Esophagus (tissue), 2 donors: ENCODE results near the gene PEX12. TPM values are rescaled to one million over a fixed set of nuclear protein-coding genes. Genes with fewer than 3 reads are reported as not detected.
"Not testable (repeated sequence)": the region's sequence is repeated elsewhere in the genome, so short reads cannot be mapped to it uniquely, and the experiment has no call there.

Experiments used
- H3K27ac ChIP-seq, 2 donors: one replicate each; pipeline ENCODE4 v1.5.1; 2013; ENCODE audit warnings: low read depth in 2 of 2, mild to moderate bottlenecking in 2 of 2, inconsistent platforms in 1 of 2, low read length in 1 of 2, moderate library complexity in 1 of 2
- H3K27me3 ChIP-seq, 2 donors: one replicate each; pipeline ENCODE4 v1.6.1; 2013; ENCODE audit warnings: low read length in 2 of 2, control low read depth in 1 of 2, mild to moderate bottlenecking in 1 of 2; ENCODE audit not compliant: insufficient read depth in 2 of 2, control insufficient read depth in 1 of 2
- H3K36me3 ChIP-seq, 2 donors: one replicate each; pipeline ENCODE4 v1.6.1; 2013; ENCODE audit warnings: low read length in 1 of 2; ENCODE audit not compliant: control insufficient read depth in 2 of 2, insufficient read depth in 2 of 2
- H3K4me1 ChIP-seq, 2 donors: one replicate each; pipeline ENCODE4 v1.6.1; 2013; ENCODE audit warnings: low read length in 1 of 2; ENCODE audit not compliant: control insufficient read depth in 2 of 2, insufficient read depth in 2 of 2
- H3K4me3 ChIP-seq, 2 donors: one replicate each; pipeline ENCODE4 v1.5.1; 2013; ENCODE audit warnings: low read length in 2 of 2, mild to moderate bottlenecking in 2 of 2, low read depth in 1 of 2, moderate library complexity in 1 of 2
- H3K9me3 ChIP-seq, 2 donors: one replicate each; pipeline ENCODE4 v1.6.1; 2013; ENCODE audit warnings: mild to moderate bottlenecking in 2 of 2, low read depth in 1 of 2, low read length in 1 of 2, moderate library complexity in 1 of 2; ENCODE audit not compliant: control insufficient read depth in 2 of 2, insufficient read depth in 1 of 2
- WGBS, 2 donors: extraction: QIAGEN DNeasy Blood & Tissue Kit; methylation state at CpG; one replicate each; pipeline ENCODE4 v1.1.7; 2013; 5-methylcytosine and 5-hydroxymethylcytosine counted together
- polyA plus RNA-seq, 2 donors: library from polyadenylated mRNA; stranded (reverse); fragments of 200-250 nt; gene quantifications; one replicate each; pipeline ENCODE4 v1.2.3, GENCODE V29; 2013
- donor health status: healthy with polysubstance abuse.
- donor health status: Bipolar disorder and iron deficiency.

PEX12 gene
- polyA plus RNA-seq, 2 donors, result 2.4 TPM

- no peaks in the 10 kb centered on the region for H3K27me3 ChIP-seq
- H3K36me3 ChIP-seq, result no peaks in the 10 kb centered on the region
- H3K27ac ChIP-seq, result no peak overlapping the region
- H3K4me3 ChIP-seq, result no peak overlapping the region
- WGBS, 2 donors, result 76 to 83% methylated on average over 1 of the region's 1 CpG
- no peaks in the 10 kb centered on the region for H3K4me1 ChIP-seq
- no peaks in the 10 kb centered on the region for H3K9me3 ChIP-seq
These were observed 5.7 kb upstream of the PEX12 start for GRCh38 chr17:35584061-35584460.

GRCh38 chr17:35578929-35579432 lies 610 bp upstream of the PEX12 start:
- Histone ChIP-seq H3K4me1 (no peaks in the 10 kb centered on the region), H3K36me3 (no peaks in the 10 kb centered on the region), H3K27me3 (no peaks in the 10 kb centered on the region), H3K4me3 (peak overlapping the region; percentile 71 to 76), H3K27ac (peak overlapping the region; percentile 84 to 85), H3K9me3 (no peaks in the 10 kb centered on the region)
- WGBS, 2 donors, result 3% methylated on average over 11 of the region's 11 CpGs

DNA sequence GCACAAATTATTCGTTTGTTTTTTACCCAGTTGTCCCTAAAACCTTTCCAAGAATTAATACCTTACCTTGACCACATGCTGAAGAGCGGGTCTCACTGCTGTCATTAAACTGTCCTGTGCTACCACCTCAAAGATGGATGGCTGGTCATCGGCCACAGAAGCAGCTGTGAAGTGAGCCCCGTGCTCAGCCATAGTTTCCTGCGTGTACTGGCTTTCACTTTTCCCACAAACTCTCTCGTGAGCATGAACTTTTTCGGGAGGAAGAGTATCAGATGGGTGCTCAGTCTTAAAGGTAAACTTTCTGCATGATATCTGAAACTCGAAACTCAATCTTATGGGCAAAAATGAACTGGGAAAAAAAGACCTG lies 558 bp downstream of the PEX12 start:
- H3K4me1 ChIP-seq, result no peaks in the 10 kb centered on the region
- no peaks in the 10 kb centered on the region for H3K27me3 ChIP-seq
- no peaks in the 10 kb centered on the region for H3K36me3 ChIP-seq
- H3K4me3 ChIP-seq, result peak overlapping the region; percentile 71 to 76
- no peaks in the 10 kb centered on the region for H3K9me3 ChIP-seq
- WGBS, 2 donors, result 2% methylated on average over 8 of the region's 8 CpGs
- peak overlapping the region; percentile 84 to 85 for H3K27ac ChIP-seq

GRCh38 chr17:35575759-35576158 lies 2.6 kb downstream of the PEX12 start:
- Histone ChIP-seq H3K36me3 (no peaks in the 10 kb centered on the region), H3K27me3 (no peaks in the 10 kb centered on the region), H3K4me1 (no peaks in the 10 kb centered on the region), H3K4me3 (no peak overlapping the region), H3K27ac (no peak overlapping the region), H3K9me3 (no peaks in the 10 kb centered on the region)
- WGBS, 2 donors, result 86 to 89% methylated on average over 3 of the region's 3 CpGs

GRCh38 chr17:35569405-35569804 lies 9.0 kb downstream of the PEX12 start:
- WGBS, 2 donors, result 68 to 86% methylated on average over 2 of the region's 2 CpGs
- Histone ChIP-seq H3K4me3 (peak overlapping the region in 1 of 2 donors; percentile 4), H3K36me3 (no peaks in the 10 kb centered on the region)

GRCh38 chr17:35568561-35568960 lies 9.8 kb downstream of the PEX12 start:
- H3K27ac ChIP-seq, result peak overlapping the region in 1 of 2 donors; percentile 85

More at GRCh38 chr17:35569405-35569804, 9.0 kb downstream of the PEX12 start:
- Histone ChIP-seq H3K27ac (no peak overlapping the region), H3K4me1 (peaks cover 0 to 4% of the 10 kb centered on the region in 2 donors), H3K27me3 (no peaks in the 10 kb centered on the region), H3K9me3 (no peaks in the 10 kb centered on the region)

DNA sequence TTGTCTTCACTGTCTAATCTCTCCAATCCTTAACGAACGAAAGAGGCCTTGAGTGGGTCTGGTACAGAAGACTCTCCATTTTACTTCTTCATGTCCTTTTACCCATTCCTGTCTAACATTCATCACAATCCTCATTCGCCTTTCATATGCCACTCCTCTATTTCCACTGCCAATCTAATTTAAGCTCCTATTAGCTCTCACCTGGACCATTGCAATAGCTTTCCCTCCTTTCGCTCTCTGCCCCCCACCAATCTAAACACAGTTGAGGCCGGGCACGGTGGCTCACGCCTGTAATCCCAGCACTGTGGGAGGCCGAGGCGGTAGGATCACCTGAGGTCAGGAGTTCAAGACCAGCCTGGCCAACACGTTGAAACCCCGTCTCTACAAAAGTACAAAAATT lies 11.4 kb downstream of the PEX12 start:
- Histone ChIP-seq H3K4me1 (peaks cover 0 to 4% of the 10 kb centered on the region in 2 donors), H3K27me3 (no peaks in the 10 kb centered on the region), H3K9me3 (no peaks in the 10 kb centered on the region), H3K27ac (no peak overlapping the region), H3K4me3 (peak overlapping the region in 1 of 2 donors; percentile 92), H3K36me3 (no peaks in the 10 kb centered on the region)
- WGBS, 2 donors, result 69 to 72% methylated on average over 11 of the region's 11 CpGs

More at GRCh38 chr17:35568561-35568960, 9.8 kb downstream of the PEX12 start:
- no peaks in the 10 kb centered on the region for H3K9me3 ChIP-seq
- H3K4me3 ChIP-seq, result peak overlapping the region; percentile 68 to 92
- peaks cover 0 to 4% of the 10 kb centered on the region in 2 donors for H3K4me1 ChIP-seq
- WGBS, 2 donors, result 20 to 27% methylated on average over 14 to 15 of the region's 15 CpGs
- no peaks in the 10 kb centered on the region for H3K27me3 ChIP-seq
- H3K36me3 ChIP-seq, result no peaks in the 10 kb centered on the region

GRCh38 chr17:35563181-35563580 lies 15.2 kb downstream of the PEX12 start:
- not testable (repeated sequence) for H3K27ac ChIP-seq, H3K4me1 ChIP-seq, H3K9me3 ChIP-seq, H3K36me3 ChIP-seq, H3K27me3 ChIP-seq, H3K4me3 ChIP-seq
- 82 to 86% methylated on average over 14 to 16 of the region's 16 CpGs for WGBS, 2 donors

GRCh38 chr17:35560703-35561102 lies 17.7 kb downstream of the PEX12 start, which contains the start of gene SLFN14:
Gene SLFN14 (minus strand): TSS chr17:35560819. CDS start chr17:35558062, 2,757 bp downstream.
- H3K27ac ChIP-seq, result no peak within 1 kb of the TSS
- H3K27me3 ChIP-seq, result no peaks in the 10 kb centered on the region
- H3K4me3 ChIP-seq, result no peak within 1 kb of the TSS
- WGBS, 2 donors, result 46 to 65% methylated on average over 3 of the region's 3 CpGs
- no peaks in the 10 kb centered on the region for H3K9me3 ChIP-seq
- H3K4me1 ChIP-seq, result no peaks in the 10 kb centered on the region
- no peaks in the 10 kb centered on the region for H3K36me3 ChIP-seq

GRCh38 chr17:35559495-35560210 lies 18.7 kb downstream of the PEX12 start:
- Histone ChIP-seq H3K27ac (no peak overlapping the region), H3K4me3 (no peak overlapping the region), H3K4me1 (no peaks in the 10 kb centered on the region), H3K9me3 (no peaks in the 10 kb centered on the region), H3K36me3 (no peaks in the 10 kb centered on the region), H3K27me3 (no peaks in the 10 kb centered on the region)
- WGBS, 2 donors, result 70 to 75% methylated on average over 2 of the region's 2 CpGs
